OCI-LY3 (cell line): ENCODE results near the gene NANS.

Source experiments
- H2AFZ ChIP-seq: fragments of 200-600, 300-600 bp; shearing (Covaris generic); 2 replicates; pipeline ENCODE4 v1.6.0; 2014; ENCODE audit warnings: antibody characterized with exemption, low read depth, low read length
- H3K27ac ChIP-seq: fragments of 200-600, 300-600 bp; sonication (generic); 2 replicates; pipeline ENCODE4 v1.5.1; 2014; ENCODE audit warnings: mild to moderate bottlenecking, low read length, moderate library complexity, mixed read lengths
- H3K27me3 ChIP-seq: fragments of 200-600, 300-600 bp; sonication (generic); 2 replicates; pipeline ENCODE4 v1.6.1; 2014; ENCODE audit warnings: low read depth, low read length, mixed read lengths
- H3K36me3 ChIP-seq: fragments of 200-600, 300-600 bp; sonication (generic); replicated peaks from 2 replicates; pipeline ENCODE3; 2014; ENCODE audit warnings: low read depth, low read length, mixed read lengths
- H3K4me1 ChIP-seq: fragments of 300-600, 200-600 bp; sonication (generic); 2 replicates; pipeline ENCODE4 v1.6.1; 2014; ENCODE audit warnings: low read length, mixed read lengths
- H3K4me2 ChIP-seq: fragments of 200-600, 300-600 bp; sonication (generic); 2 replicates; pipeline ENCODE4 v1.6.1; 2014; ENCODE audit warnings: low read length, mixed read lengths
- H3K4me3 ChIP-seq: fragments of 300-600, 200-600 bp; sonication (generic); 2 replicates; pipeline ENCODE4 v1.5.1; 2014; ENCODE audit warnings: antibody characterized with exemption, mild to moderate bottlenecking, low read length, moderate library complexity
- H3K79me2 ChIP-seq: fragments of 300-600, 200-600 bp; shearing (Covaris generic); 2 replicates; pipeline ENCODE4 v1.6.1; 2014; ENCODE audit warnings: mild to moderate bottlenecking, low read length, mixed read lengths
- H3K9ac ChIP-seq: fragments of 300-600, 200-600 bp; shearing (Covaris generic); 2 replicates; pipeline ENCODE4 v1.6.0; 2014; ENCODE audit warnings: mild to moderate bottlenecking, low read length, moderate library complexity
- H3K9me3 ChIP-seq: fragments of 200-600, 300-600 bp; shearing (Covaris generic); 2 replicates; pipeline ENCODE4 v1.6.1; 2014; ENCODE audit warnings: low read length, mixed read lengths; ENCODE audit not compliant: insufficient read depth
- H4K20me1 ChIP-seq: fragments of 200-600, 300-600 bp; sonication (generic); 2 replicates; pipeline ENCODE4 v1.6.1; 2016; ENCODE audit warnings: low read length, mixed read lengths; ENCODE audit not compliant: insufficient read depth
- EZH2phosphoT487 ChIP-seq: fragments of 200-600 bp; shearing (Covaris generic); IDR thresholded peaks from 2 replicates; pipeline ENCODE4 v1.6.1; 2018; ENCODE audit warnings: antibody characterized with exemption, mixed run types, low read depth
- TF ChIP-seq, protein P1 (sequence below): fragments of 200-600, 300-600 bp; sonication (generic); IDR thresholded peaks from 2 replicates; pipeline ENCODE4 v1.5.1; 2014; ENCODE audit warnings: antibody characterized with exemption, low read length, low read depth

Gene NANS

DNA sequence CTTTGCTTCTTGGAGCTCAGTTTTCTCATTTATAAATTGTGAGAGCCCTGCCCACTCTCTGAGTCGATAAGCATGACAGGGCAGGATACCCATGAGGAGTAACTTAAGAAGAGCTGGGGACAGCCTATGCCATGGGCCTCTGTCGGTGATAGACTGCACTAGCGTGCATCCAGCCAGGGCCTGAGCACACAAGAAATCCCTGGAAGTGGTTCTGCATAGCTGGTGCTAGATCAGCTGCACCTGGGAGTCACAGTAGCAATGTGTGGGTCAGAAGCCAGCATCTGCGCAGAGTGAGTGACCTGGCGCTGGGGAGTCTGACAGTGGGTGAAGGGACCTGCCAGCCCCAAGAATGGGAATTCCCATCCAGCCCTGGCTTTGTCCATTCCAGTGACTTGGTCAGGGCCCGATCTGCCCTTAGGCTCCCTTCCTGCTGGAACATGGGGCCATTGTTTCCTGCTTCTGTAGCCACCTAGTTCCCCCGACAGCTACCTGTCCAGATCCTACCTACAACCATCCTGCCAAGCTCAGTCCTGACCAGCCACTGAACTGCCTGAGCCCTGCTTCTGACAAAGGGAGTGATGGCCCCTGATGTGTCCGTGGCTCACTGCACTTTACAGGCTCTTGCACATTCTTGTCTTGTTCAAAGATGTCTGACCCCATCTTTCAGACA lies 35.9 kb upstream of the NANS start:
- Histone ChIP-seq H3K4me1 (no peaks in the 10 kb centered on the region), H3K4me2 (no peak overlapping the region), H3K27ac (no peak overlapping the region), H3K27me3 (no peaks in the 10 kb centered on the region), H3K36me3 (peaks cover 35% of the 10 kb centered on the region), H3K4me3 (no peak overlapping the region), H2AFZ (no peak overlapping the region), H3K9ac (no peak overlapping the region), H3K79me2 (no peaks in the 10 kb centered on the region), H4K20me1 (no peaks in the 10 kb centered on the region), H3K9me3 (no peaks in the 10 kb centered on the region)
- no peak for TF ChIP-seq EZH2phosphoT487
- TF ChIP-seq, protein P1, sequence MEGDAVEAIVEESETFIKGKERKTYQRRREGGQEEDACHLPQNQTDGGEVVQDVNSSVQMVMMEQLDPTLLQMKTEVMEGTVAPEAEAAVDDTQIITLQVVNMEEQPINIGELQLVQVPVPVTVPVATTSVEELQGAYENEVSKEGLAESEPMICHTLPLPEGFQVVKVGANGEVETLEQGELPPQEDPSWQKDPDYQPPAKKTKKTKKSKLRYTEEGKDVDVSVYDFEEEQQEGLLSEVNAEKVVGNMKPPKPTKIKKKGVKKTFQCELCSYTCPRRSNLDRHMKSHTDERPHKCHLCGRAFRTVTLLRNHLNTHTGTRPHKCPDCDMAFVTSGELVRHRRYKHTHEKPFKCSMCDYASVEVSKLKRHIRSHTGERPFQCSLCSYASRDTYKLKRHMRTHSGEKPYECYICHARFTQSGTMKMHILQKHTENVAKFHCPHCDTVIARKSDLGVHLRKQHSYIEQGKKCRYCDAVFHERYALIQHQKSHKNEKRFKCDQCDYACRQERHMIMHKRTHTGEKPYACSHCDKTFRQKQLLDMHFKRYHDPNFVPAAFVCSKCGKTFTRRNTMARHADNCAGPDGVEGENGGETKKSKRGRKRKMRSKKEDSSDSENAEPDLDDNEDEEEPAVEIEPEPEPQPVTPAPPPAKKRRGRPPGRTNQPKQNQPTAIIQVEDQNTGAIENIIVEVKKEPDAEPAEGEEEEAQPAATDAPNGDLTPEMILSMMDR = no peak

DNA sequence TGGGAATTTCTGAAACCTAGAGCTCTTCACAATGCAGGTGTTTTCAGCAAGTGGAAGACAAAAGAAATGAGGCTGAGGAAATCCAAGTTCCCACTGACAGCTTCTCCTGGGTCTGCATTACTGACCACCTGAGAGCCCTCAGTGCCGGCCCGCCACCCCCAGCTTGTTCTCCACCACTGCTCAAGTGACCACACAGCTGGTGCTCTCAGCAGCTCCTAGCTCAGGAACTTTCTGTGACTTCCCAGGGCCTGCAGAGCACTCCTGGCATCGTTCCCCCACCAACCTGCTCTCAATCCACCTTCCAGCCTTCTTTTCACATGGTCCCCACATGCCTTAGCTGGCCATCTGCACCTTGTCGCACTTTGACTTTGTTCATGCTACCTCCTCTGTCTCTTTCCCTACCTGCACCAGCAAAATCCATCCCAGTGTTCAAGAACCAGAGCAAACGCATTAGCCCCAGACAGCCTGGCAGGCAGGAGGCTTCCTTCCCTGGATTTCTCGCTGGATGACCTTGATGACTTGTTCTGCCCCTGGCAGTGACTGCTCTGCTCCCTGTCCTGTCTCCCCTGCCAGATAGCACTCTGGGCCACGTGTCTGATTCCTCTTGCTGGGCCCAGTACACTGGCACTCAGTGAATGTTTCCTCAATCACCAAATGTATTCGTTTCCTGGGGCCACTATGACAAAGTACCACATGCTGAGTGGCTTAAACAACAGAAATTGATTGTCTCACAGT lies 35.1 kb upstream of the NANS start:
- Histone ChIP-seq H3K4me2 (no peak overlapping the region), H3K4me1 (no peaks in the 10 kb centered on the region), H2AFZ (no peak overlapping the region), H3K9ac (no peak overlapping the region), H4K20me1 (no peaks in the 10 kb centered on the region), H3K36me3 (peaks cover 27% of the 10 kb centered on the region), H3K4me3 (no peak overlapping the region), H3K27ac (no peak overlapping the region), H3K27me3 (no peaks in the 10 kb centered on the region), H3K79me2 (no peaks in the 10 kb centered on the region), H3K9me3 (no peaks in the 10 kb centered on the region)
- TF ChIP-seq EZH2phosphoT487 = no peak
- TF ChIP-seq, protein P1 = no peak

DNA sequence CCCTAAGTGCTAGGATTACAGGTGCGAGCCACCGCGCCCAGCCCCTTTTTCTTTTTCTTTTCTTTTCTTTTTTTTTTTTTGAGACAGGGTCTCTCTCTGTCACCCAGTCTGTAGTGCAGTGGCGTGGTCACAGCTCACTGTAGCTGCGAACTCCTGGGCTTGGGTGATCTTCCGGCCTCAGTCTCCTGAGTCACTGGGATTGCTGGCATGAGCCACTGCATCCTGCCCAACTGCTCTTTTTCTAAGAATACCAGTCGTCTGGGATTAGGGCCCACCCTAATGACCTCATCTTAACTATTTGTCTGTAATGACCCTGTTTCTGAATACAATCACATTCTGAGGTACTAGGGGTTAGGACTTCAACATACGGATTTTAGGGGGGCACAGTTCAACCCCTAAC lies 34.1 kb upstream of the NANS start:
- TF ChIP-seq, protein P1 = no peak
- TF ChIP-seq EZH2phosphoT487 = no peak
- H2AFZ ChIP-seq = no peak overlapping the region
- no peaks in the 10 kb centered on the region for H4K20me1 ChIP-seq
- H3K27ac ChIP-seq = no peak overlapping the region
- H3K79me2 ChIP-seq = no peaks in the 10 kb centered on the region
- H3K9ac ChIP-seq = no peak overlapping the region
- no peak overlapping the region for H3K4me3 ChIP-seq
- H3K4me1 ChIP-seq = no peaks in the 10 kb centered on the region
- H3K27me3 ChIP-seq = no peaks in the 10 kb centered on the region
- H3K9me3 ChIP-seq = no peaks in the 10 kb centered on the region
- H3K36me3 ChIP-seq = peaks cover 17% of the 10 kb centered on the region
- no peak overlapping the region for H3K4me2 ChIP-seq

DNA sequence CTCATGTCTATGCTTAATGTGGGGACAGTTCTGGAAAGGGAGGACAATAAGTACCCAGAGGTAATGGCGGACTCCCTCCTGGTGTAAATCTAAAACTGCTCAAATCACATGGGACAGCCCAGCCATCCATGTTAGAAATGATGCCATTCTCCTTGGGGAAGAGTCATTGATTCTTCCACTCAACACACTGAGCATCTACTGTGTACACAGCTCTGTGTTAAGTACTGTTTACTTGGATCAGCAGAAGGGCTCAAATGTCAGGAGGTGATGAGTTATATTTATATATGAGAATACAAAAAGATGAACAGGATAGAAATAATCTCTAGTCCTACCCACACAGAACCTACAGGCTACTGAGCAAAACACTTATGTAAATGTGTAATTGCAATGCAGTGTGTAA lies 31.8 kb upstream of the NANS start:
- no peaks in the 10 kb centered on the region for H3K9me3 ChIP-seq
- no peak overlapping the region for H3K4me3 ChIP-seq
- no peaks in the 10 kb centered on the region for H3K27me3 ChIP-seq
- TF ChIP-seq EZH2phosphoT487 = no peak
- TF ChIP-seq, protein P1 = no peak
- H3K9ac ChIP-seq = no peak overlapping the region
- H3K4me2 ChIP-seq = no peak overlapping the region
- H3K36me3 ChIP-seq = no peaks in the 10 kb centered on the region
- no peak overlapping the region for H2AFZ ChIP-seq
- H4K20me1 ChIP-seq = no peaks in the 10 kb centered on the region
- no peaks in the 10 kb centered on the region for H3K79me2 ChIP-seq
- H3K27ac ChIP-seq = no peak overlapping the region
- no peaks in the 10 kb centered on the region for H3K4me1 ChIP-seq
